Gastroesophageal sphincter (tissue), 4 donors: ENCODE results near the gene KIF26A. TPM values are rescaled to one million over a fixed set of nuclear protein-coding genes. Genes with fewer than 3 reads are reported as not detected.

Experiments
- ATAC-seq: fragments of 150-250 bp; one replicate; pipeline ENCODE4 v1.9.1; 2016; ENCODE audit warnings: mild to moderate bottlenecking, moderate library complexity
- H3K27ac ChIP-seq, 4 donors: fragments of 200-600 bp; sonication (generic) in 3 of 4; 1 replicate in 3 of 4; 2 replicates in 1 of 4; pipeline ENCODE4 v1.5.1; 2016 to 2019
- H3K27me3 ChIP-seq: fragments of 200-600 bp; sonication (generic); one replicate; pipeline ENCODE4 v1.5.1; 2019
- H3K36me3 ChIP-seq, 2 donors: fragments of 200-600 bp; sonication (generic); one replicate each; pipeline ENCODE4 v1.5.1; 2019; ENCODE audit warnings: control low read depth in 1 of 2
- H3K4me1 ChIP-seq, 3 donors: fragments of 200-600 bp; sonication (generic); 1 replicate in 2 of 3; 2 replicates in 1 of 3; pipeline ENCODE4 v1.5.1; 2016 to 2019; ENCODE audit warnings: control low read depth in 2 of 3
- H3K4me3 ChIP-seq, 2 donors: fragments of 200-600 bp; sonication (generic); one replicate each; pipeline ENCODE4 v1.5.1; 2019; ENCODE audit warnings: mild to moderate bottlenecking in 1 of 2, moderate library complexity in 1 of 2
- H3K9me3 ChIP-seq, 3 donors: fragments of 200-600 bp; sonication (generic); one replicate each; pipeline ENCODE4 v1.5.1; 2017 to 2019; ENCODE audit warnings: control low read depth in 2 of 3
- CTCF ChIP-seq, 4 experiments: fragments of 200-600 bp in 2 of 4; fragments of 450-650 bp in 2 of 4; sonication (generic) in 1 of 4; IDR thresholded peaks; one replicate each; pipeline ENCODE4 v1.5.1; 2017 to 2019; ENCODE audit warnings: antibody characterized with exemption in 4 of 4, mild to moderate bottlenecking in 2 of 4, moderate library complexity in 2 of 4
- EP300 ChIP-seq: sonication (generic); formaldehyde crosslinking; IDR thresholded peaks from one replicate; pipeline ENCODE4 v1.6.1; 2017; ENCODE audit warnings: antibody characterized with exemption, mild to moderate bottlenecking
- POLR2A ChIP-seq, 2 donors: fragments of 450-650 bp; IDR thresholded peaks; one replicate each; pipeline ENCODE4 v1.6.1; 2017; ENCODE audit warnings: antibody characterized with exemption in 2 of 2, mild to moderate bottlenecking in 2 of 2, moderate library complexity in 1 of 2
- POLR2AphosphoS5 ChIP-seq: sonication (generic); formaldehyde crosslinking; IDR thresholded peaks from one replicate; pipeline ENCODE4 v1.6.1; 2017; ENCODE audit warnings: antibody characterized with exemption
- WGBS, 2 donors: methylation state at CpG; one replicate each; pipeline ENCODE4 v1.1.5; 2018; ENCODE audit warnings: low coverage in 1 of 2; 5-methylcytosine and 5-hydroxymethylcytosine counted together
- total RNA-seq, 4 donors: library from RNA; depleted of rRNA; stranded (reverse); fragments of >200 nt; gene quantifications; one replicate each; pipeline ENCODE4 v1.1.0, GENCODE V29; 2016

The KIF26A gene
- total RNA-seq, 4 donors from 2014 or later: 2.2 to 6.9 (median 2.9) TPM

- WGBS, 2 donors: no CpG with 5 or more reads among the region's 14 CpGs
- Histone ChIP-seq H3K9me3 (no peaks in the 10 kb centered on the region), H3K27ac (no peak overlapping the region), H3K36me3 (no peaks in the 10 kb centered on the region), H3K4me1 (peaks cover 0 to 7% (median 0%) of the 10 kb centered on the region in 3 donors), H3K27me3 (peaks cover 50% of the 10 kb centered on the region), H3K4me3 (no peak overlapping the region)
- no peak for ATAC-seq
- no peak for TF ChIP-seq CTCF (IDR thresholded peaks at IDR 0.05)
Measured at GRCh38 chr14:104096318-104096717, 42.1 kb upstream of the KIF26A start.

- WGBS, 2 donors: 40% methylated on average over 1 of the region's 25 CpGs; no CpG with 5 or more reads in 1 of the 2 donors
- Histone ChIP-seq H3K4me3 (no peak overlapping the region), H3K27me3 (peaks cover 43% of the 10 kb centered on the region), H3K9me3 (no peaks in the 10 kb centered on the region), H3K27ac (no peak overlapping the region), H3K4me1 (peaks cover 0 to 7% (median 0%) of the 10 kb centered on the region in 3 donors), H3K36me3 (no peaks in the 10 kb centered on the region)
- ATAC-seq: no peak
- no peak for TF ChIP-seq POLR2AphosphoS5
- no peak for TF ChIP-seq EP300
- no peak for TF ChIP-seq CTCF (IDR thresholded peaks at IDR 0.05)
- no peak for TF ChIP-seq POLR2A (IDR thresholded peaks at IDR 0.05)
Measured at GRCh38 chr14:104096751-104097700, 41.4 kb upstream of the KIF26A start.

- Histone ChIP-seq H3K36me3 (no peaks in the 10 kb centered on the region), H3K27ac (no peak overlapping the region), H3K9me3 (no peaks in the 10 kb centered on the region), H3K4me1 (peaks cover 0 to 7% (median 0%) of the 10 kb centered on the region in 3 donors), H3K27me3 (peaks cover 29% of the 10 kb centered on the region), H3K4me3 (no peak overlapping the region)
- ATAC-seq: no peak
- no CpG with 5 or more reads among the region's 25 CpGs for WGBS, 2 donors
- no peak for TF ChIP-seq POLR2A (IDR thresholded peaks at IDR 0.05)
- TF ChIP-seq EP300: no peak
- TF ChIP-seq CTCF (IDR thresholded peaks at IDR 0.05): no peak
- no peak for TF ChIP-seq POLR2AphosphoS5
Measured at GRCh38 chr14:104098272-104099095, 39.9 kb upstream of the KIF26A start.

GRCh38 chr14:104099096-104100041 is 39.0 kb upstream of the KIF26A start:
- no peak overlapping the region for H3K27ac ChIP-seq
- TF ChIP-seq EP300 (no peak), POLR2AphosphoS5 (no peak), CTCF (IDR thresholded peaks at IDR 0.05) (no peak), POLR2A (IDR thresholded peaks at IDR 0.05) (no peak)
- peaks cover 20% of the 10 kb centered on the region for H3K27me3 ChIP-seq
- H3K36me3 ChIP-seq: no peaks in the 10 kb centered on the region
- no peak overlapping the region for H3K4me3 ChIP-seq
- H3K9me3 ChIP-seq: no peaks in the 10 kb centered on the region
- no peak for ATAC-seq
- H3K4me1 ChIP-seq: peaks cover 0 to 6% (median 0%) of the 10 kb centered on the region in 3 donors
- WGBS, 2 donors: no CpG with 5 or more reads among the region's 26 CpGs
